Smooth muscle cell (in vitro differentiated cells): ENCODE measurements around the gene NTNG1. TPM values are rescaled to one million over a fixed set of nuclear protein-coding genes. Genes with fewer than 3 reads are reported as not detected.

ENCODE experiments used
- DNase-seq: peaks from one replicate; lab custom pipeline; 2025; ENCODE audit not compliant: unreplicated experiment; lab: John Stamatoyannopoulos, UW
- H2AFZ ChIP-seq: fragments of 200-600 bp; sonication (generic); 2 replicates; pipeline ENCODE4 v1.6.0; 2016; ENCODE audit warnings: antibody characterized with exemption, low read depth, mild to moderate bottlenecking
- H3F3A ChIP-seq: fragments of 200-600 bp; sonication (generic); 2 replicates; pipeline ENCODE4 v1.6.0; 2017; ENCODE audit warnings: antibody characterized with exemption, low read depth
- H3K27ac ChIP-seq: fragments of 200-600 bp; sonication (generic); 2 replicates; pipeline ENCODE4 v1.5.1; 2016; ENCODE audit warnings: low read depth, mild to moderate bottlenecking
- H3K27me3 ChIP-seq: fragments of 200-600 bp; sonication (generic); 2 replicates; pipeline ENCODE4 v1.6.1; 2016; ENCODE audit warnings: low read depth, mild to moderate bottlenecking
- H3K36me3 ChIP-seq: fragments of 200-600 bp; sonication (generic); 2 replicates; pipeline ENCODE4 v1.5.1; 2016; ENCODE audit warnings: low read depth
- H3K4me1 ChIP-seq: fragments of 200-600 bp; sonication (generic); 2 replicates; pipeline ENCODE4 v1.5.1; 2016; ENCODE audit warnings: low read depth
- H3K4me2 ChIP-seq: fragments of 200-600 bp; sonication (generic); 2 replicates; pipeline ENCODE4 v1.6.0; 2016; ENCODE audit warnings: mild to moderate bottlenecking
- H3K4me3 ChIP-seq: fragments of 200-600 bp; sonication (generic); 2 replicates; pipeline ENCODE4 v1.5.1; 2016; ENCODE audit warnings: mild to moderate bottlenecking
- H3K79me2 ChIP-seq: fragments of 200-600 bp; sonication (generic); 2 replicates; pipeline ENCODE4 v1.6.0; 2016; ENCODE audit warnings: low read depth, mild to moderate bottlenecking
- H3K9ac ChIP-seq: fragments of 200-600 bp; sonication (generic); 2 replicates; pipeline ENCODE4 v1.6.0; 2016; ENCODE audit warnings: low read depth
- H3K9me3 ChIP-seq: fragments of 200-600 bp; sonication (generic); replicated peaks from 2 replicates; pipeline ENCODE4 v1.5.1; 2016; ENCODE audit warnings: low read depth
- H4K20me1 ChIP-seq: fragments of 200-600 bp; sonication (generic); 2 replicates; pipeline ENCODE4 v1.6.0; 2016; ENCODE audit warnings: low read depth
- CTCF ChIP-seq: fragments of 200-600 bp; sonication (generic); IDR thresholded peaks from 2 replicates; pipeline ENCODE4 v1.5.1; 2017; ENCODE audit warnings: borderline replicate concordance, mild to moderate bottlenecking, antibody characterized with exemption; ENCODE audit not compliant: insufficient read depth, poor library complexity, severe bottlenecking
- WGBS: methylation state at CpG from one replicate; pipeline ENCODE4 v1.1.7; 2016; ENCODE audit warnings: low lambda C conversion rate; 5-methylcytosine and 5-hydroxymethylcytosine counted together
- polyA plus RNA-seq: library from polyadenylated mRNA; unstranded; fragments of >200 nt; fragmentation: Nextera tagmentation; extraction: Ambion mirVana; gene quantifications from 2 replicates; pipeline ENCODE4 v1.2.1, GENCODE V29; 2016
- total RNA-seq: library from RNA; depleted of rRNA; stranded (reverse); fragments of >200 nt; gene quantifications from 2 replicates; pipeline ENCODE4 v1.2.3, GENCODE V29; 2014

Gene NTNG1
- total and polyA plus RNA-seq, 2 experiments from 2014 or later: 0.39 to 1.1 TPM

DNA sequence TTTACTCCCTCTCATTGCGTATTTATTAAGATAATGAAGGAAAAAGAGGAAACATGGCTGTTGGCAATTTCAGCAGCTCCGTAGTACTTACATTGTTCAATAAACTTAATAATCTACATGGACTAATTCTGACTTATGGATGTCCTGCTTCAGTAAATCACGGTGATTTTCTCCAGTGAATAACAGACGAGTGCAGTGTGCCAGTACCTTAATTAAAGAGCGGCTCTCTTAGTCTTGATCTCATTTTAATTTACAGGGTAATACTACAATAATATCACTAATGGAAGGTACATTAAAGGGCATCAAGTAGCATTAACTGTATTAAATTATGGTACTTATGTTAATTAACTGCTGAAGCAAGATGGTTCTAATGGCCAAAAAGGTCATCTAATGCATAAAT is 187.2 kb downstream of the NTNG1 start:
- no peak for DNase-seq
- Histone ChIP-seq H4K20me1 (no peaks in the 10 kb centered on the region), H3K4me2 (no peak overlapping the region), H3K9ac (no peak overlapping the region), H3K27me3 (no peaks in the 10 kb centered on the region), H3K9me3 (no peaks in the 10 kb centered on the region), H3K4me3 (no peak overlapping the region), H3F3A (no peaks in the 10 kb centered on the region), H3K4me1 (no peaks in the 10 kb centered on the region), H2AFZ (no peak overlapping the region), H3K79me2 (no peaks in the 10 kb centered on the region), H3K36me3 (no peaks in the 10 kb centered on the region), H3K27ac (no peak overlapping the region)
- TF ChIP-seq CTCF: no peak
- WGBS: 94% methylated on average over 5 of the region's 5 CpGs

DNA sequence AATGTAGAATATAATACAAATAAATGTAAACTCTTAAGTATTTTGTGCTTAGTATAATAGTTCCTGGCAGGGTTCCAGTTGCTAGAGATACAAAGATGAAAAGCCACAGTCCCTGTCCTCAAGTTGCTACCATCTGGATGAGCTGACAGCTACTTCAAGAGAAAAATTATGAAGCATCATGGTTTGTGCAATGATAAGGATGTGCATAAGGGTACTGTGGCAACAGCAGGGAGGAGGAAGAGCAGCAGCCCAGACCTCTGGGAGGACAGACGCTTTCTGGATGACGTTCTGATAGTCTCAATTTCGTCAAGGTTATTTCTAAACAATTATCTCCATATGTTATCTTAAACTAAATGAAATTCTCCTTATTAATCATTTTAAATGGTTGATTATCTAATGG is 198.9 kb downstream of the NTNG1 start:
- H2AFZ ChIP-seq: no peak overlapping the region
- 91% methylated on average over 3 of the region's 3 CpGs for WGBS

DNA sequence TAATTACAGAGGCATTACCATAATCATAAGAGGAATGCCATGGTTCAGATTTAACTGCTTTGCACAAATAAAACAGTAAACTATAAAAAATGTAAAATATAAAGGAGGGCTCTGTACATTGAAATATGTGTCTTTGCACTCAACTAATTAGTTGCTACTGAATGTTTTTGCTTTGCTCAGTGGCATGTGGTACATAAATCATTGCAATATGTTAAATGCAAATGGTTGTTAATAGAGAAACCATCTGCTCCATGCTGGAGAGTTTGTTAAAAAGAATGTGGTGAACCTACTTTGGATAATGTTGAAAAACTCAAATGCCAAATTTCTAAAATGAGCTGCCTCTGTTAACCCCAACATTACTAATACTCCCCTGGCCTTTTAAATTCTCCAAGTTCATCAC is 201.5 kb downstream of the NTNG1 start:
- Histone ChIP-seq H3K9me3 (no peaks in the 10 kb centered on the region), H3K36me3 (no peaks in the 10 kb centered on the region), H3K4me2 (no peak overlapping the region), H4K20me1 (no peaks in the 10 kb centered on the region), H3K27ac (no peak overlapping the region), H2AFZ (no peak overlapping the region), H3K4me3 (no peak overlapping the region), H3K79me2 (no peaks in the 10 kb centered on the region), H3K27me3 (no peaks in the 10 kb centered on the region), H3K9ac (no peak overlapping the region), H3K4me1 (peaks cover 7% of the 10 kb centered on the region), H3F3A (no peaks in the 10 kb centered on the region)
- TF ChIP-seq CTCF: no peak
- no peak for DNase-seq

More for the DNA sequence above, 198.9 kb downstream of the NTNG1 start:
- no peaks in the 10 kb centered on the region for H3K27me3 ChIP-seq
- no peak overlapping the region for H3K9ac ChIP-seq
- no peaks in the 10 kb centered on the region for H3F3A ChIP-seq
- no peaks in the 10 kb centered on the region for H4K20me1 ChIP-seq
- H3K4me3 ChIP-seq: no peak overlapping the region
- peaks cover 7% of the 10 kb centered on the region for H3K4me1 ChIP-seq
- H3K4me2 ChIP-seq: no peak overlapping the region
- no peak for DNase-seq
- H3K27ac ChIP-seq: no peak overlapping the region
- no peaks in the 10 kb centered on the region for H3K79me2 ChIP-seq
- no peaks in the 10 kb centered on the region for H3K9me3 ChIP-seq
- TF ChIP-seq CTCF: no peak
- H3K36me3 ChIP-seq: no peaks in the 10 kb centered on the region

DNA sequence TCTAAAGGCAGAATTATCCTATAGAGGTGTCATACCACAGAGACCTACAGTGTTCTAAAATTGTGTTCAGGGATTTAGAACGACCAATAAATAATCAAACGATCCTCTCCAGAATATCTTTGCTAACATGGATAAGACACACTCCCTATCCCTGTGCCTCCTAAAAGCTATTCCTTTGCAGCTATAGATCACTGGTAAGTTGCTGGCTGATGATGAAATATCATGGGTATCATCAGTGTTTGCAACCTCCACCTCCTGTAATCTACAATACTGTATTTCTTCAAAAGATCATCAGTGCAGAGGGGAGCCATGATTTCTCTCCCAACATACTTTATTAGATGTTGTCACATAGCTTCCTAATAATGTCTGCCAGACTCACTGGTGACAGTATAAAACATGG is 201.9 kb downstream of the NTNG1 start:
- peaks cover 7% of the 10 kb centered on the region for H3K4me1 ChIP-seq
- H3K9me3 ChIP-seq: no peaks in the 10 kb centered on the region
- H3K27ac ChIP-seq: no peak overlapping the region
- no peaks in the 10 kb centered on the region for H3K36me3 ChIP-seq
- no peak overlapping the region for H2AFZ ChIP-seq
- no peak for DNase-seq
- no peaks in the 10 kb centered on the region for H3F3A ChIP-seq
- no peak overlapping the region for H3K4me2 ChIP-seq
- no peak overlapping the region for H3K9ac ChIP-seq
- no peaks in the 10 kb centered on the region for H3K27me3 ChIP-seq
- H3K79me2 ChIP-seq: no peaks in the 10 kb centered on the region
- no peaks in the 10 kb centered on the region for H4K20me1 ChIP-seq
- 94% methylated on average over 2 of the region's 2 CpGs for WGBS
- no peak overlapping the region for H3K4me3 ChIP-seq
- TF ChIP-seq CTCF: no peak
